B cell (primary cell): ENCODE results near the gene IMP3. TPM values are rescaled to one million over a fixed set of nuclear protein-coding genes. Genes with fewer than 3 reads are reported as not detected.

Experiments
- ATAC-seq: fragments of 200-7000 bp; cut with Tn5 transposase; one replicate; pipeline ENCODE4 v1.10.0; 2021; ENCODE audit warnings: low read depth, mild to moderate bottlenecking, moderate number of reproducible peaks, moderate library complexity
- CTCF ChIA-PET: fragments of 350-600 bp; sonication (Branson Sonifier 250); formaldehyde crosslinking; loops from one replicate; lab custom pipeline; 2021; ENCODE audit warnings: antibody characterized with exemption, inconsistent platforms; lab: Charles Lee
- POLR2A ChIA-PET: fragments of 350-600 bp; sonication (Branson Sonifier 250); formaldehyde crosslinking; loops from one replicate; lab custom pipeline; 2021; ENCODE audit warnings: antibody characterized with exemption; lab: Charles Lee
- DNase-seq: peaks from one replicate; pipeline ENCODE4 v3.0.0; 2013
- H2AFZ ChIP-seq: 2 replicates; pipeline ENCODE4 v1.6.1; 2012; ENCODE audit warnings: mild to moderate bottlenecking, low read depth, low read length; ENCODE audit not compliant: insufficient read depth, poor library complexity, severe bottlenecking
- H3K27ac ChIP-seq, 2 donors: 1 replicate in 1 of 2; 2 replicates in 1 of 2; pipeline ENCODE4 v1.5.1; 2012 to 2013; ENCODE audit warnings: low read length in 2 of 2, mild to moderate bottlenecking in 2 of 2, moderate library complexity in 1 of 2
- H3K27me3 ChIP-seq, 4 experiments: fragments of 200-600 bp in 1 of 4; sonication (generic) in 1 of 4; replicated peaks in 1 of 4; 1 replicate in 2 of 4; 2 replicates in 2 of 4; pipeline versions ENCODE4 v1.6.1 to v1.7.0; 2013 to 2016; ENCODE audit warnings: low read length in 3 of 4, mild to moderate bottlenecking in 2 of 4, mixed read lengths in 1 of 4, moderate library complexity in 1 of 4; ENCODE audit not compliant: insufficient read depth in 4 of 4, control insufficient read depth in 3 of 4; ENCODE audit errors: control extremely low read depth in 1 of 4
- H3K36me3 ChIP-seq, 2 experiments: replicated peaks in 1 of 2; 1 replicate in 1 of 2; 2 replicates in 1 of 2; pipeline versions ENCODE4 v1.6.1 to v1.7.1; 2013; ENCODE audit warnings: low read length in 1 of 2; ENCODE audit not compliant: insufficient read depth in 2 of 2, control insufficient read depth in 1 of 2; ENCODE audit errors: control extremely low read depth in 1 of 2, extremely low read depth in 1 of 2
- H3K4me1 ChIP-seq, 2 donors: fragments of 200-600 bp in 1 of 2; sonication (generic) in 1 of 2; 1 replicate in 1 of 2; 2 replicates in 1 of 2; pipeline versions ENCODE4 v1.5.1 to v1.6.1; 2013 to 2017; ENCODE audit warnings: low read length in 2 of 2; ENCODE audit not compliant: control insufficient read depth in 2 of 2, insufficient read depth in 2 of 2
- H3K4me2 ChIP-seq: replicated peaks from 2 replicates; pipeline ENCODE3; 2012; ENCODE audit warnings: mild to moderate bottlenecking, low read depth, low read length; ENCODE audit not compliant: poor library complexity, severe bottlenecking
- H3K4me3 ChIP-seq, 5 experiments: fragments of 200-600 bp in 1 of 5; sonication (generic) in 1 of 5; 1 replicate in 3 of 5; 2 replicates in 2 of 5; pipeline versions ENCODE4 v1.5.1 to v1.7.0; 2011 to 2016; ENCODE audit warnings: low read length in 4 of 5, mild to moderate bottlenecking in 4 of 5, low read depth in 2 of 5, control low read depth in 1 of 5, moderate library complexity in 1 of 5; ENCODE audit not compliant: insufficient read depth in 1 of 5; ENCODE audit errors: control extremely low read depth in 1 of 5, extremely low read depth in 1 of 5
- H3K79me2 ChIP-seq: fragments of 200-600 bp; sonication (generic); one replicate; pipeline ENCODE4 v1.6.0; 2016; ENCODE audit warnings: low read length; ENCODE audit not compliant: control insufficient read depth, insufficient read depth
- H3K9ac ChIP-seq: fragments of 200-600 bp; sonication (generic); 2 replicates; pipeline ENCODE4 v1.6.1; 2017; ENCODE audit warnings: mild to moderate bottlenecking, low read length, moderate library complexity
- H3K9me3 ChIP-seq, 3 donors: one replicate each; pipeline versions ENCODE4 v1.6.1 to v1.7.1; 2013; ENCODE audit warnings: low read length in 2 of 3; ENCODE audit not compliant: control insufficient read depth in 2 of 3, insufficient read depth in 1 of 3; ENCODE audit errors: control extremely low read depth in 1 of 3
- H4K20me1 ChIP-seq: 2 replicates; pipeline ENCODE4 v1.6.0; 2012; ENCODE audit warnings: mild to moderate bottlenecking, low read length; ENCODE audit not compliant: insufficient read depth, control insufficient read depth, poor library complexity, severe bottlenecking
- H3K27ac Mint-ChIP-seq: one replicate; pipeline ENCODE4 v1.8.0; 2021; ENCODE audit warnings: mixed read lengths
- H3K27me3 Mint-ChIP-seq: one replicate; pipeline ENCODE4 v1.8.0; 2021; ENCODE audit warnings: mixed read lengths
- H3K4me1 Mint-ChIP-seq: one replicate; pipeline ENCODE4 v1.8.0; 2021; ENCODE audit warnings: mixed read lengths
- H3K4me3 Mint-ChIP-seq: one replicate; pipeline ENCODE4 v1.8.0; 2021; ENCODE audit warnings: mixed read lengths
- H3K9me3 Mint-ChIP-seq: one replicate; pipeline ENCODE4 v1.8.0; 2022; ENCODE audit warnings: mixed read lengths; ENCODE audit not compliant: insufficient read depth
- EZH2 ChIP-seq: IDR thresholded peaks from 2 replicates; pipeline ENCODE4 v1.6.1; 2012; ENCODE audit warnings: borderline replicate concordance, low read depth, mild to moderate bottlenecking, moderate library complexity, low read length; ENCODE audit not compliant: insufficient read depth, poor library complexity, severe bottlenecking
- WGBS: methylation state at CpG from one replicate; pipeline ENCODE4 v1.1.5; 2013; ENCODE audit warnings: missing lambda C conversion rate; ENCODE audit not compliant: insufficient coverage; 5-methylcytosine and 5-hydroxymethylcytosine counted together
- intact Hi-C: fragments of 100-400 bp; cut with micrococcal nuclease; formaldehyde crosslinking; loops from one replicate; pipeline ENCODE4 v1.10.0; 2022
- polyA plus RNA-seq: library from polyadenylated mRNA; depleted of rRNA; stranded (reverse); fragments of >200 nt; gene quantifications from 2 replicates; pipeline ENCODE4 v1.2.3, GENCODE V29; 2012
- total RNA-seq, 2 donors: library from RNA; stranded (reverse); fragments of 120-200 nt in 1 of 2; gene quantifications; 1 replicate in 1 of 2; 2 replicates in 1 of 2; pipeline versions ENCODE4 v1.2.3 to v1.2.4, GENCODE V29; 2013 to 2022
- TF ChIP-seq, protein P1 (sequence below): fragments of 200-600 bp; IDR thresholded peaks from one replicate; pipeline ENCODE4 v1.8.0; 2022; ENCODE audit warnings: antibody characterized with exemption, mild to moderate bottlenecking

The IMP3 gene
- total and polyA plus RNA-seq, 2 donors (not counting 1 experiment from before 2014, with no cell fraction given), result 60.8 to 85.1 TPM

DNA sequence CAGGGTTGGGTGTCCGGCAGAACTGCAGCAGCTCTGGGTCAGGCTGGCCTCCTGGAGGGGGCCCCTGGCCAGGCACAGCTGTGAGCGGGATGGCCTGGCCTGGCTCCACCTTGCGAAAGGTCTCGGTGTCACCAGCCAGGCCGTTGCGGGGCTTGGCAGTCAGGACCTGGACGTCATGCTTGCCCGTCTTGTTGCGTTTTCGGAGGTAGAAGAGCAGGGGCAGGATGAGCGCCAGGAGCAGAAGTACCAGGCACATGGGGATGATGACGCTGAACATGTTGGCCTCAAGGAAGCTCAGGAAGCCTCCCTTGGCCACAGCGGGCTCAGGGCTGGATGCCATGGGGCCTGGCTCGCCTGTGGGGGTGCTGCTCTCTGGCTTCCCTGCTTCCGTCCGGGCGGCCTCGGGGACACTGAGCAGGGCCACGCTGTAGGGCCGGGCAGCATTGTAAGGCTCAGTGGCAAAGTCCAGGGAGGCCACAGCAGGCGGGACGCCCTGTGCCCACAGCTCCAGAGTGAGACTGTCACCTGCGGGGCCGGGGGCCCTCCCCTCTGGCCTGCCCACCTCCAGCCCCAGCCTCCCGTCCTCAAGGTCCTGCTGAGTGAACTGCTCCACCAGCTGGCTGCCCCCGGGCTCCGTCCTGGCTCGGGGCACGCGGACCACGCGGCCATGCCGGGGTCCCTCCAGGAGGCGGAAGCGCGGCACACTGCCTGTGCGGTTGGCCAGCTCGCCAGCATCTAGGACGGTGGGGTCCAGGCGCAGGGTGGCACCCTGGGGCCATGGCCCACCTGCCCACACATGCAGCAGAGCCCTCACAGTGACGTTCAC lies 35.8 kb upstream of the IMP3 start:
- Histone ChIP-seq H3K9me3 (no peaks in the 10 kb centered on the region), H4K20me1 (no peaks in the 10 kb centered on the region), H3K36me3 (no peaks in the 10 kb centered on the region), H2AFZ (no peak overlapping the region), H3K4me1 (no peaks in the 10 kb centered on the region), H3K27ac (no peak overlapping the region), H3K4me2 (no peak overlapping the region), H3K9ac (no peak overlapping the region), H3K79me2 (no peaks in the 10 kb centered on the region), H3K27me3 (no peaks in the 10 kb centered on the region), H3K4me3 (no peak overlapping the region)
- POLR2A ChIA-PET, result no interaction called here
- Mint-ChIP-seq H3K27me3 (no peaks in the 10 kb centered on the region), H3K9me3 (no peaks in the 10 kb centered on the region), H3K4me3 (no peak overlapping the region), H3K4me1 (peaks cover 4% of the 10 kb centered on the region), H3K27ac (no peak overlapping the region)
- no peak for ATAC-seq
- no peak for DNase-seq
- CTCF ChIA-PET, result no interaction called here
- WGBS, result 95% methylated on average over 41 of the region's 41 CpGs
- intact Hi-C loops, result no loop called here
- TF ChIP-seq, protein P1, sequence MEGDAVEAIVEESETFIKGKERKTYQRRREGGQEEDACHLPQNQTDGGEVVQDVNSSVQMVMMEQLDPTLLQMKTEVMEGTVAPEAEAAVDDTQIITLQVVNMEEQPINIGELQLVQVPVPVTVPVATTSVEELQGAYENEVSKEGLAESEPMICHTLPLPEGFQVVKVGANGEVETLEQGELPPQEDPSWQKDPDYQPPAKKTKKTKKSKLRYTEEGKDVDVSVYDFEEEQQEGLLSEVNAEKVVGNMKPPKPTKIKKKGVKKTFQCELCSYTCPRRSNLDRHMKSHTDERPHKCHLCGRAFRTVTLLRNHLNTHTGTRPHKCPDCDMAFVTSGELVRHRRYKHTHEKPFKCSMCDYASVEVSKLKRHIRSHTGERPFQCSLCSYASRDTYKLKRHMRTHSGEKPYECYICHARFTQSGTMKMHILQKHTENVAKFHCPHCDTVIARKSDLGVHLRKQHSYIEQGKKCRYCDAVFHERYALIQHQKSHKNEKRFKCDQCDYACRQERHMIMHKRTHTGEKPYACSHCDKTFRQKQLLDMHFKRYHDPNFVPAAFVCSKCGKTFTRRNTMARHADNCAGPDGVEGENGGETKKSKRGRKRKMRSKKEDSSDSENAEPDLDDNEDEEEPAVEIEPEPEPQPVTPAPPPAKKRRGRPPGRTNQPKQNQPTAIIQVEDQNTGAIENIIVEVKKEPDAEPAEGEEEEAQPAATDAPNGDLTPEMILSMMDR, result no peak
- TF ChIP-seq EZH2, result no peak

DNA sequence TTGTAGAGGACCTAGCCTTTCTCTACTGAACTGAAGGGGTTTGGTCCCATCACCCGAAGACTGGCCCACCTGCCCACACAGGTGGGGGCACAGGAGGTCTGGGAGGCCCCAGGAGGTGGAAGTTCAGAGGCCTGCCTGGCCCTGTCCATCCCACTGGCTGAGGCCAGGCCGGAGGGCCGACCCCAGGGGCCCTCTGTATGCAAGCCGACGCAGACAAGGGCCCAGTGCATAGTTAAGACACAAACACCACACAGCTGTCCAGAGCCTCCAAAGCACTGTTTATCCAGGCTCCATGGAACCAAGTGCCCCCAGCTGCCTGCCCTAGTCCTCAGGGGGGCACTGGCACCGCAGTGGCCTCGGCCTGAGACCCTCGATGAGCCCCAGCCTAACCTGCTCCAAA lies 34.3 kb upstream of the IMP3 start:
- Histone ChIP-seq H3K79me2 (no peaks in the 10 kb centered on the region), H2AFZ (no peak overlapping the region), H4K20me1 (no peaks in the 10 kb centered on the region), H3K4me2 (no peak overlapping the region), H3K9me3 (no peaks in the 10 kb centered on the region), H3K4me1 (no peaks in the 10 kb centered on the region), H3K27ac (no peak overlapping the region), H3K27me3 (no peaks in the 10 kb centered on the region), H3K4me3 (no peak overlapping the region), H3K9ac (no peak overlapping the region), H3K36me3 (no peaks in the 10 kb centered on the region)
- H3K4me1 Mint-ChIP-seq, result peaks cover 4% of the 10 kb centered on the region
- no peak overlapping the region for H3K27ac Mint-ChIP-seq
- ChIA-PET CTCF (interaction anchor here (0.9 kb wide), 1 partner anchor 176 kb away, joined by 3 read pairs; no protein-coding TSS in a partner anchor), POLR2A (no interaction called here)
- DNase-seq (no peak), ATAC-seq (no peak)
- 85% methylated on average over 8 of the region's 8 CpGs for WGBS
- no peak overlapping the region for H3K4me3 Mint-ChIP-seq
- TF ChIP-seq, protein P1, result no peak
- TF ChIP-seq EZH2, result no peak
- intact Hi-C loops, result no loop called here
- no peaks in the 10 kb centered on the region for H3K9me3 Mint-ChIP-seq
- H3K27me3 Mint-ChIP-seq, result no peaks in the 10 kb centered on the region
